NCI-H510A treated with DMSO at 0.1 percent for 48 hours (cell line): ENCODE measurements around the gene MARVELD3.

Experiments
- DNase-seq: peaks from one replicate; lab custom pipeline; 2025; lab: John Stamatoyannopoulos, UW

MARVELD3 gene

GRCh38 chr16:71623597-71623996 is 2.4 kb upstream of the MARVELD3 start:
- DNase-seq: no peak

GRCh38 chr16:71625113-71625850 is 702 bp upstream of the MARVELD3 start:
- no peak for DNase-seq

GRCh38 chr16:71626858-71627213 is 852 bp downstream of the MARVELD3 start:
- DNase-seq: peak; percentile 20

GRCh38 chr16:71627731-71628181 is 1.8 kb downstream of the MARVELD3 start:
- DNase-seq: peak; percentile 12

GRCh38 chr16:71628810-71629209 is 2.8 kb downstream of the MARVELD3 start:
- peak; percentile 51 for DNase-seq

GRCh38 chr16:71629278-71630016 is 3.5 kb downstream of the MARVELD3 start:
- DNase-seq: peak; percentile 77

- DNase-seq: no peak
Measured at GRCh38 chr16:71630808-71631207, 4.8 kb downstream of the MARVELD3 start.

- DNase-seq: no peak
Measured at GRCh38 chr16:71631776-71632175, 5.8 kb downstream of the MARVELD3 start.

GRCh38 chr16:71635632-71636031 is 9.6 kb downstream of the MARVELD3 start:
- DNase-seq: no peak

- no peak for DNase-seq
Measured at GRCh38 chr16:71637398-71637797, 11.4 kb downstream of the MARVELD3 start.

GRCh38 chr16:71645450-71645849 is 19.5 kb downstream of the MARVELD3 start:
- peak; percentile 62 for DNase-seq

GRCh38 chr16:71647391-71647790 is 21.4 kb downstream of the MARVELD3 start:
- no peak for DNase-seq

GRCh38 chr16:71648162-71648561 is 22.2 kb downstream of the MARVELD3 start:
- no peak for DNase-seq

GRCh38 chr16:71648921-71649320 is 22.9 kb downstream of the MARVELD3 start:
- DNase-seq: no peak

- DNase-seq: no peak
Measured at GRCh38 chr16:71649704-71650103, 23.7 kb downstream of the MARVELD3 start.

- DNase-seq: no peak
Measured at GRCh38 chr16:71658771-71659170, 32.8 kb downstream of the MARVELD3 start.

GRCh38 chr16:71659471-71659870 is 33.5 kb downstream of the MARVELD3 start:
- DNase-seq: no peak

GRCh38 chr16:71666264-71666663 is 40.3 kb downstream of the MARVELD3 start:
- no peak for DNase-seq

GRCh38 chr16:71666928-71667707 is 41.1 kb downstream of the MARVELD3 start:
- DNase-seq: no peak

- DNase-seq: no peak
Measured at GRCh38 chr16:71669926-71670536, 44.0 kb downstream of the MARVELD3 start.

- DNase-seq: no peak
Measured at GRCh38 chr16:71670537-71670936, 44.6 kb downstream of the MARVELD3 start.

GRCh38 chr16:71671165-71671564 is 45.2 kb downstream of the MARVELD3 start:
- no peak for DNase-seq
